Measurements from ENCODE around the gene POLR1A.

POLR1A gene

DNA sequence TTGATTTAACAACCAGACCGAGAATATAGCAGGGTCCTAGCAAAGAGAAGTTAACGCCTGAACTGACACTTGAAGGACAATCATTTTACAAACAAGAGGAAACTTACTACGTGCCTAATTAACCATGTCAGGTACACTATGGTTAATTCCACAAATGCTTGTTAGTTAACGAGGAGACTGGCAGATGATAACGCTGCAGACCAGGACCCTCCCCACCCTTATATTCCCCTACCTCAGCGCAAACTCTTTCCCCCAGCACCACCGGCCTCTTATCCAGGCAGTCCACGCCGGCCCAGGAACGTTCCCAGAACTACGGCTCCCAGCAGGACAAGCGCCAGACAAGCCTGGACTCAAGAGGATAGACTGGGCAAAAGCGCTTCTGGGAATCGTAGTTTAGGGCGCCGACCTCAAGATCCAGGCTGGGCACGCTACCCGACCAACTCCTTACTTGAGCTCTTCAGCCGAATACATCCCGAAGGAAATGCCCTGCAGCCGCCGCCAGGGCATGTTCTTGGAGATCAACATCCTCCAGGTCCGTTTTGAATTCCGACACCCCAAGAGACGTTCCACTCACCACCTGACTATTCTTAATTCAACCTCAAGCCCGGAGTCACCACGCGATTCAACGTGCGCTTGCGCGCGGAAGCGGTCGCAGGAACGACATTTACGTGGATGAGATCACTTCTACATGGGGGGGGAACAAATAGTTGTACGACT is at the start of gene POLR1A:
Gene POLR1A (minus strand): TSS at position 635 of the 717 bp plus-strand sequence. CDS start 110 bp downstream, at position 525.
- peak; percentile 89 for DNase-seq (ENCODE audit: low spot score)

DNA sequence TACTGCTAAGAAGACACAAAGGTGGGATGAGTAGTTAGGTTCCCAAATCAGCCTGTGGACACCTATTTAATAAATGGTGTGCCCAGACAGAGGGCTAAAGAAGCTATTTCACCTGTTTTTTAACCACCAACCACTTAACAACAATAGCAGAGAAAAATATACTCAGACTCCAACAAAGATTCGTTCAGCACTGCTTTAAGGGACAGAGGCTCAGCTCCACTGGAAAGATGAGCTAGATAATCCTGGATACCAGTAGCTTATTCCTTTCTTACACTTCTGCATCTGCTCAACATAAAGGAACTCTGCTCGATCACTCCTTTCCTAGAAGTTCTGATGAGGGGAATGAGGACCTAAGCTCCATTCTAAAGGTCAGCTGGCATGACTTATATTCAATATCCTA is 44.8 kb upstream of the POLR1A start:
- no peak for DNase-seq (ENCODE audit: low spot score)

DNA sequence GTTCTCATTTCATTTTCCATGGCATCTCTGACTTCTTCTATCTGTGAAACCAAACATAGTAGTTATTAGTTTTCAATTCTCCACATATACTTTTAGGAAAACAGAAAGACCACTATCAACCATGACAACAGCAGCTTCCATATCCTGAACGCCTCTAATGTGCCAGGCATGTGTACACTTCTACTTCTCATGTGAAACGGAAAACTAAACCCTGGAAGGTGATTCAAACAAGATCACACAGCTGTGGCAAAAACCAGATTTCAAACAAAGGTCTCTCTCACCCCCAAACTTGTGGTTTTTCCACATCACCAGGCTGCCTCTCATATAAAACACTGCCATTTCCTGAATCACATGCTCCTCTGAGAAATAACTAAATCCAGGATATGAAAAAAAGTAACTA is 42.1 kb upstream of the POLR1A start:
- no peak for DNase-seq (ENCODE audit: low spot score)

DNA sequence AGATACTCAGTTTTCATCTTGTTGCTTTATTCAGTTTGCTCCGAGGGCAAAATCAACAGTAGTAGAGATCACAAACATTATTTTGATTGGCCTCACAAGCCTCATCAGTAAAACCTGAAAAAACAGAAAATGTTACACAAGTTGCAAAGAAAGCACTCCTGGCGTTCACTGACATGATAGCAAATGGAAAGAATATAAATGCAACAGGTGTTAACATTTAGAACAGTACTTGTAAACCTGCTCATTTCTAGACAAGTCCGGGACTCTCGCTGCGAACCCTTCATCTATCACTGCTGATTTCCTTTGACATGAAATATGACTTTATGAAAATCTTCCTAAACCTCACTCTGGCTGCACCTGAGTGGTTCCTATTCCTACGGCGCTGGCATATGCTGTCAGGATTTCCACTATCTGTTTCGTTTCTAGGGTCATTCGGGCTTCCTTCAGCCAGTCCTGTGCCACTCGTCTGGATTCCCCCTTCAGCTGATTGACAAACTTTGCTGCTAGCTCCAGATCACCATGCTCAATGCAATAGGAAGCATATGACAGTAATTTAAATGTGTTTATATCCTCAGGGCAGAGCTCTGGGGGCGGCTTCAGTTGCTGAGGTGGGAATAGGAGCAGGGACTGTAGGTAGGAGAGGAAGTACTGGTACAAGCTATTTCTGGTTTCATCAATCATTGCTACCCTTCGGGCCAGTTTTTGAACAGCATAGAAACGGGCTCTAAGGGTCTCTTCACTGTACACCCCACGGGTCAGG is 38.4 kb upstream of the POLR1A start:
- no peak for DNase-seq (ENCODE audit: low spot score)

DNA sequence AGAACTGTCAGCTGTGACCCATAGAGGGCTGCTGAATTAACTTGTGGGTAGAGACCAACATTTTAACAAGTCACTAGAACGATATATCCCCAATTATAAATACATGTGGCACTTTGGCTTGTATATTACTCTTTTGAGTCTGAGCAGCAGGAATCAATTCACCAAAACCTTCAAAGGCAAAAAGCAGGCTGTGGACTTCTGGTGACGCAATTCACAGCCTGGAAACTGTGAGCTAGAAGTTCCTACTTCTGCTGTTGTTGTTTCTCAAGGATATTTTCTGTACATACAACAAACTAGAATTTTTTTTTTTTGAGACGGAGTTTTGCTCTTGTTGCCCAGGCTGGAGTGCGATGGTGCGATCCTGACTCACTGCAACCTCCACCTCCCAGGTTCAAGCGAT is 37.6 kb upstream of the POLR1A start:
- no peak for DNase-seq (ENCODE audit: low spot score)

DNA sequence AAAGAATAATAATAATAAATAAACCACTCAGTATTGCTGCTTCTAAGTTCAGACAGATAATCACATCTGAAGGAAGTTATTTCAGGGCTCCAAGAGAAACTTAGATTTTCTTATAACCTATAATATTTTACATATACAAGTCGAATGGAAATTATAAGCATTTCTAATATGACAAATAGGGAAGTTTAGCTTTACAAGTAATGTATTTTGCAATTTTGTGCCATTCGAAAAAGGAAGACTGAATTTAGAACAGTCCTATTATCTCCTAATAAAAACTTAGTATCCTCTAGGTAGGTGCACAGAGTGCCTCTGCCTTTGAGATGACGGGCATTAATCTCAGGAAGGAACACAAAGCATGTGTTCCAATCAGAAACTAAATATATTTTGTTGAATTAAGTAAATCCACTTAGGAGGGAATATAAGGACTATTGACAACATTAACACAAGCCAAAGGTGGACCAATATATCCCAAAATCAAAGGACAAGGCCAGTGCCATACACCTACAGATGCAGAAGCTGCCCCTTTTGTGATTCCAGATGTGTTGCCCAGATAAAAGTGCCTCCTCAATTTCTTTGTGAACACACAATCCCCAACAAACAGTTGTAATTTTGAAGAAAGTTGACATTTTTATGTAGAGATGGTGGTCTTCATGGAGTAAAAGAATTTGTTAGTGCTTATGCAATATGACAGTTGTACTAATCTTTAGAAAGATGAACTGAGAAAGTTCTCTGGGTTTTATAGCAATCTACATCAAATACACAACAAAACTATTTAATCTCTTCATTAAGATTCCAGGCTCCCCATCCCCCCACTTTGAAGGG is 37.0 kb upstream of the POLR1A start:
- no peak for DNase-seq (ENCODE audit: low spot score)

DNA sequence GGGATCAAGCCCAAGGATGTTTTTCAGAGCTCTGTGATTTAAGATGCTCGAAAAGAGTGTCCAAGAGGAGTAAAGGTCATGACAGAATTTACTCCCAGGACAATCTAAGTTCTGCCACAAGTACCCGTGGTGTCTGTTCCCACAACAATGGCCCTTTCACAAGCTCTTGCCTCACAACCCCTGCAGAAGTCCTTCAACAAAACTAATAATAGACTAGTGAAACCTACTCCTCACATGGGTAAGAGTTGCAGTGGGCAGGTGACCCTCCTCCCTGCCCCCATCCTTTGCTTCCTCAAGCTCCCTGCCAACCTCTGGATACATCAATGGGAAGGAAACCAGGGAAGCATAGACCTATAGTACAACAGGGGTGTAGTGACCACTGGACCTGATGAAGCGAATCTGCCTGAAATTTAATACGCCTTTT is 35.3 kb upstream of the POLR1A start:
- no peak for DNase-seq (ENCODE audit: low spot score)

DNA sequence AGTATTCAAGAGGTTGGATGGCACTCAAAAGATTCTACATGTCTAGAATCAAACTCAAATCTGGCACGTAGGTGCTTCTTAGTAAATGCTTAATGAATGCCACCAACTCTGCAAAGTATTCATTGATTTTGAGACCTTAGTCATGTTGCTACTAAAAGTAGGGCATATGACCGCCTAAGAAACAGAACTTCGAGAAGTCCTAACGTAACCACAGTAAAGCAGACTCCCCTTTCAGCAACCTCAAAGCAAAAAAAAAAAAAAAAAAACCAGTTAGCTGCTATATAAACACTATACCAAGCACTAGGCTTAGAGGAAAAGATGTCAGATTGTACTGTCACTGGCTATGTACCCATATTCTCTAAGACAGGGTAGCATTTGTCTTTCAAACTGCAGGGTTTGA is 34.3 kb upstream of the POLR1A start:
- no peak for DNase-seq (ENCODE audit: low spot score)

DNA sequence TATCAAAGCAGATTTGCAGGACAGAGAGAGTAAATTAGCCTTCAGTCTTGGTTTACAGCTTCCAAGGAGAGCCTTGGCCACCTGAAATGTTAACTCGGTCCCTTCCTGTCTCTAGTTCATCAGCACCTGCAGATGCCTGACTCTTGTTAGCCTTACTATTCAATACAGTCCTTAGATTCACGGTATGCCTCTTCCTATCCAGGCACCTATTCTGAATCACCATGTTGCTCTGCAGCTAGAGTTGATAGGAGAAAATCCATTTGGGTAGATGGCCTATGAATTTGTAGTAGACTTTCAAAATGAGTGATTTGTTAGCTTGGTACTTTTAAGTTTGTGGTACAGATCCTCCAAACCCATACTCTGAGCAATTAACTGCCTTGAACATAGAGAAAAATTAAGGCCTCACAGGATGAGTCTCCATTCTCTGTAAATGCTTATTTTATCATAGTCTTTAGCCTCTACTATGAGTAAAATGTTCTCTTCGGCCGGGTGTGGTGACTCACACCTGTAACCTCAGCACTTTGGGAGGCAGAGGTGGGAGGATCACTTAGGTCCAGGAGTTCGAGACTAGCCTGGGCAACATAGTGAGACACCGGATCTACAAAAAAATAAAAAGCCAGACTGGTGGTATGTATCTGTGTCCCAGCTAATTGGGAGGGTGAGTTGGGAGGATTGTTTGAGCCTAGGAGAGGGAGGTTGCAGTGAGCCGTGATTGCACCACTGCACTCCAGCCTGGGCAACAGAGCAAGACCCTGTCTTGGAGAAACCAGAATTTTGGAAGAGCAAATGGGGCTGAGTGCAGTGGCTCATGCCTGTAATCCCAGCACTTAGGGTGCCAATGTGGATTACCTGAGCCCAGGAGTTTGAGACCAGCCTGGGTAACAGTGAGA is 33.3 kb upstream of the POLR1A start:
- DNase-seq (ENCODE audit: low spot score): peak; percentile 11

DNA sequence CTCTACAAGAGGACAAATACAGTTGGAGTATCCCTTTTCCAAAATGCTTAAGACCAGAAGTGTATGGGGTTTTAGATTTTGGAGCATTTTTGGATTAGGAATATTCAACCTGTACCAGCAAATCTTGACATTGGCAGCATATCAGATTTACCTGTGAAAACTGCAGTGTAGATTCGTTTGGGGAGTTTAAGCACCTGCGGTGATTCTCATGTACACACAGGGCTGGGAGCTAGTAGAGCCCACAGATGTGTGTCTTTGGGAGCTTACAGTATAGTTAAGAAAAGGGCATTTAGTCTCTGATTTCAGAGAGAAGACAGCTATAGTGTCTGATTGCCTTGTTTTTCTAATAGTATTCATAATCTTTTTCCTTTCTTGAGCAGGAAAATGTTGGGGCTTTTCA is 30.5 kb upstream of the POLR1A start:
- no peak for DNase-seq (ENCODE audit: low spot score)

DNA sequence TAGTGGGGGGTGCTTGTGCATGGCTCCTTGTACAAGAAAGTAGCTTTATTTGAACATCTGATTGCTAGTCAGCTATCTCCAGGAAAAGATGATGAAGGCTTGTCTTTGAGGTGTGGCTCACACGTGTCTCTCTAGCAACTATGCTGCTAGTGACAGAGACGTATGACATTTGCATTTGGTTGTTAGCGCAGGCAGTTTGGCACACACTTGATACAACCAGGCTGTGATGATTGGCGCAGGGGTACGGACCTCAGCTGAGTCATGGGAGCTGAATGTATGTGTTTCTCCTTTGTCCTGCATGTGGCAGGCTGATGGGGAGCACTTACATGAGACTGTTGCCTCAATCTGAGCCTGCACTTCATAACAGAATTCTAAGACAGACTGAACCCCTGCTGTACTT is 30.0 kb upstream of the POLR1A start:
- no peak for DNase-seq (ENCODE audit: low spot score)

DNA sequence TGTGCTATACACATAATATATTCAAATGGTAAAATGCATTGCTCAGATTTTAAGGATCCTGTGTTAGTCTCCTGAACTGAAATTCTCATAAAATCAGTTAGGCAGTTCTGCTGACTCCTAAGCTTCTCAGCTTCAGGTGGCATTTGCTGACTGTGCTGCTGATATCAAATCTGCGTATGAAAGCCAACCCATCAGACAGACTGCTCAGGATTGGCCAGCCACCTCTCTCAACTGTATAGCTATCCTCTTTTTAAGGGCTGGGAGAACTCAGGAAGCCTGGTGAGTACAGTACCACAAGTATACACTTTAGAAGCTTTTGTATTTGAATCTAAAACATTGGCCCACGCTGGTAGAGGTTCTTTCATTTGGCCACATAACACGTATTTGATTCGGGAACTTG is 29.0 kb upstream of the POLR1A start:
- no peak for DNase-seq (ENCODE audit: low spot score)

DNA sequence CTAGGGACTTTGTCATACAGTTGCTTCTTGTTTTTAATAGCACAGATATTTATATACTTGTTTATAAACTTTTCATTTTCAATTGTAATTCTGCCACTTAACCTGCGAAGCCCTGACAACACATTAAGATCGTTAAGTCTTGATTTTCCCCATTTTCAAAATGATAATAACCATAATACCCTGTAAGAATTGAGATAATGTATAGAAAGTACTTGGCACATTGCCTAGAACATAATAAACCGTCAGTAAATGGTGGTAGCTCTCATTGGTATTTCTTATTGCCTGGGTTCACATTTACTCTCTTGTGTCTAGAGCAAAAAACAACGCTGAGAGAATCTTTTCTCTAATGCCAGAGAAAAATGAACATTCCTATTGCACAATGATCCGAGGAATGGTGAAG is 19.0 kb upstream of the POLR1A start:
- no peak for DNase-seq (ENCODE audit: low spot score)

DNA sequence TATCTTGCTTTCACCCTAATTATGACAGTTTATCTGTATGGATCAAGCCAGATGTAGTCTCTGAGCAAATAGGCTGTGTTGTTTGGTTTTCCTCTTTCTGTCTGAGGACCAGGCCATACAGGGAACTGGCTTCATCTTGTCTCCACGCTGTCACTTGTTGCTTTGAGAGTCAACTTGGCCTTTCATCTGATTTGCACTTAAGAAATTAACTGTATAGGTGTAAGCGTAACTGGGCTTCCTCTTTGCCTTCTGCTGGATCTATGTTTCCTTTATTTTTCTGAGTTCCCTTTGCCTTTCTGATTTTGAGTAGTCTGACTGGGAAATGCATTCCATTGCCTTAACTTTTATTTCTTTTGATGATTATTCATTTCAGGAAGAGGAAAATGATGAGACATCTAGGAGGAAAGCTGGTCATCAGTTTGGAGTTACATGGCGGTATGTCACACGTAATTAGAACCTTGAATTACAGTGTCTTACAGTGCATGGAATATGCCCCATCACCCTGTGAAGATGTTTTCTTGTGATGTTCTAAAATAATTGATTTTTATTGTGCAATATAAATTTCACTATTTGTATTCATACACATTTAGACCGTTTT is 17.7 kb upstream of the POLR1A start:
- no peak for DNase-seq (ENCODE audit: low spot score)

DNA sequence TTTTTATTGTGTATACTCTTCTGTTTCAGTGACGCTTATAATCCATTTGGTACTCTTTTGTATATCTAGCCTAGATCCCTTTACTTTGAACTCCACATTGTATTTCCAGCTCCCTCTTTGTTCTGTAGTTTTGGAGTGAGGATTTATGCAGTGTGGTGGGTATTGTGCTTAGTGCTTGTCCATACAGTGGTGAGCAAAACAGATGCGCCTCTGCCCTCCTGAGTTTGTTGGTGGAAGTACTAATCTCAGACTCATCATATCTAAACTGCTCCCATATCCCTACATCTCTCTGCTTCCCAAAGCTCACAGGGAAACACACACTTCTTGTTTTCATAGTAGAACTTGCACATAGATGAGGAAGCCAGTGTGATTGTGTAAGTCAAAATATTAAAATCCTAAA is 12.4 kb upstream of the POLR1A start:
- no peak for DNase-seq (ENCODE audit: low spot score)

DNA sequence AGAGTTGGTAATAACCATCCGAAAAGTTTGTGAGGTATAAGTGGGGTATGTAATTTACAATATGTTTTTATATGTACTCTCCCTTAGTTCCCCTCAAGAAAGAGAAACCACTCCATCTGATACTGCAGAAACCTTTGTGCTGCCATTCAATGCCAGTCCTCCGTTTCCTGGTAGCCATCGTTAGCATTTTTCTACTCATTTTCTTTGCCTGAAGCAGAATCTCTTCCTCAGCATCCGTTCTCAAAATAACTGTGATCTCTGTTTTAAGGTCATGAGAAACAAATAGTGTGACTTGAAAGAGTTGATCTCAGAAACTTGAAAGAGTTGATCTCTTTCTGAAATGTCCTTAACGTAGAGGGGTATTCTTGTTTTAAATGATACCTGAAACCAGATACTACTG is 1.3 kb upstream of the POLR1A start:
- DNase-seq (ENCODE audit: low spot score): peak; percentile 29

DNA sequence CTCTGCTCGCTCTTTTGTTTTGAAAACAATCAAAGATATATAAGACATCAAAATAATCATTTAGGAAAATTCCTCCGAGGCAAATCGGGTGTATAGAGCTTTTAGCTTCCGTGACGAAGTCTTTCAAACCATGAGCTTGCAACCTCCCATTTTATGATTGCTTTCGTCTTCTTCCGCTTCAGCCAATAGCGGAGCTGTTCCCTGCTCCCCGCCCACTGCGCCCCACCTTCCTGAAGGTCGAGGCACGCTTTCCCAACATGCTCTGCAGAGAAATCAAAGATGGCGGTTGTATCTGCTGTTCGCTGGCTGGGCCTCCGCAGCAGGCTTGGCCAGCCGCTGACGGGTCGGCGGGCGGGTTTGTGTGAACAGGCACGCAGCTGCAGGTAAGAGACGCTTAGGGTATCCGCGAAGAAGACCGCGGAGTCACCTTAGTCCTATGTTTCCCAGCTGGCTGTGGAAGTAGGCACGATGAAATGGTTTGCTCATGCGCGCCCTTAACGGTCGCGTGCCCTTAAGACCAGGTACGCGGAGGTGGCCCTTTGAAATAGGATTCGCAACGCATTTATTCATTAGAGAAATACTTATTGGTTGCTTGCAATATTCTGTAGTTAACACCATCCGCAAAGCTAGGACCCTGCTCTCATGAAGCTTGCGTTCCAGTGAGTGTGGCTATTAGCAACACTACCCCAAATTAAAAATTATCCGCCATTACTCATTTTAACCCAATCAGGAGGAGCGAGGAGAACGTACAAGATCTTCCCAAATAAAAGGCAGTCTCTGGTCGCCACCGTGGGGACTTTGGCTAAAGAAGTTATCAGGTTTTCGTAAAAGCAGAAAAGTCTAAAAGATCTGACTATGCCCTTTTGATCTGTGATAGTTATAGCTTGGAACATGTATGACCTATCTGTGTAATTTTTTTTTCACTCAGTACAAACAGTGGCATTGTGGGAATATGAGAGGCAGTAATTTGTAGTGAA is 571 bp upstream of the POLR1A start, which contains the start of gene PTCD3:
Gene PTCD3 (plus strand): TSS at position 267 of the 977 bp plus-strand sequence. CDS start 13 bp downstream, at position 280.
- peak; percentile 96 for DNase-seq (ENCODE audit: low spot score)

DNA sequence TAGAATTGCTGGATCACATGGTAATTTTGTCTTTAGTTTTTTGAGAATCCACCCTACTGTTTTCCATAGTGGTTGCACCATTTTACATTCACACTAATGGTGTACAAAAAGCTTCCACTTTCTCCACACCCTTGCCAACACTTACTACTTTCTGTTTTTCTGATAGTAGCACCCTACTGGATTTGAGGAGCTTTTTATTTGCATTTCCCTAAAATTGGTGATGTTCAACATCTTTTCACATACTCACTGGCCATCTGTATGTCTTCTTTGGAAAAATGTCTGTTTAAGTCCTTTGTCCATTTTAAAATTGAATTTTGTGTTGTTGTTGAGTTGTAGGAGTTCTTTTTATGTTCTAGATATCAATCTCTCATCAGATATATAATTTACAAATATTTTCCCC is 3.5 kb downstream of the POLR1A start:
- no peak for DNase-seq (ENCODE audit: low spot score)

DNA sequence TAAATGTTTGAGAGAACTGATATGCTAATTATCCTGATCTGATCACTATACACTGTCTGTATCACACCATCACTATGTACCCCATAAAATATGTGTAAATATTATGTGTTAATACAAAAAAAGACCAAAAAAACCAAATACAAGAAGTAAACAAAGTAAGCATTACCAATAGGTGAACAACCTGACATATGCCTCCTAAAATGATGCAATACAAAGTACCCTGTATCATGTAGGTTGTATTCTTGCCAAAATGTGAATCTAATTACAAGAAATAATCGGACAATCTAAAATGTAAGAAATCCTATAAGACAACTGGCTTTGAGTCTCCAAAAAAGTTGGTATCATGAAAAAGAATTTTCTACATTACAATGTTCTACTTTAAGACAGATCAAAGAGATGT is 7.8 kb downstream of the POLR1A start:
- no peak for DNase-seq (ENCODE audit: low spot score)
